Activated CD8-positive, alpha-beta memory T cell treated with anti-CD3 and anti-CD28 coated beads for 1 hour (primary cell): ENCODE results near the gene RHOT1.
A peak's percentile ranks its signal among the peaks of the same experiment; 100 is the strongest.
"Not testable (repeated sequence)": the region's sequence is repeated elsewhere in the genome, so short reads cannot be mapped to it uniquely, and the experiment has no call there.

Experiments used
- DNase-seq, 2 donors: peaks; one replicate each; pipeline ENCODE4 v3.0.0-alpha.2; 2020; ENCODE audit warnings: low read depth in 1 of 2; ENCODE audit errors: extremely low read depth in 1 of 2

The RHOT1 gene

GRCh38 chr17:32123782-32124181 lies 18.5 kb upstream of the RHOT1 start:
- DNase-seq = no peak

GRCh38 chr17:32124985-32125847 lies 17.1 kb upstream of the RHOT1 start:
- DNase-seq = no peak

- no peak for DNase-seq
Measured at GRCh38 chr17:32125848-32126153, 16.5 kb upstream of the RHOT1 start.

DNA sequence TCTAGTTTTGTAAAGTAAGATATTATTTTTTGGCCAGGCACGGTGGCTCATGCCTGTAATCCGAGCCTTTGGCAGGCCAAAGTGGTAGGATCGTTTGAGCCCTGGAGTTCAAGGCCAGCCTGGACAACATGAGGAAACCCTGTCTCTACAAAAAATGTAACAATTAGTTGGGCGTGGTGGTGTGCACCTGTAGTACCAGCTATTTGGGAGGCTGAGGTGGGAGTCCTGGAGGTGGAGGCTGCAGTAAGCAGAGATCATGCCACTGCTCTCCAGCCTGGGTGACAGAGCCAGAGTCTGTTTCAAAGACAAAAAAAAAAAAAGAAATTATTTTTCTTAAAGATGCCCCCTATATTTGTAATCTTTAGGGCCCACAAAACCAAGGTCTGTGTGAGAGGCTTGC lies 16.0 kb upstream of the RHOT1 start:
- DNase-seq = no peak

DNA sequence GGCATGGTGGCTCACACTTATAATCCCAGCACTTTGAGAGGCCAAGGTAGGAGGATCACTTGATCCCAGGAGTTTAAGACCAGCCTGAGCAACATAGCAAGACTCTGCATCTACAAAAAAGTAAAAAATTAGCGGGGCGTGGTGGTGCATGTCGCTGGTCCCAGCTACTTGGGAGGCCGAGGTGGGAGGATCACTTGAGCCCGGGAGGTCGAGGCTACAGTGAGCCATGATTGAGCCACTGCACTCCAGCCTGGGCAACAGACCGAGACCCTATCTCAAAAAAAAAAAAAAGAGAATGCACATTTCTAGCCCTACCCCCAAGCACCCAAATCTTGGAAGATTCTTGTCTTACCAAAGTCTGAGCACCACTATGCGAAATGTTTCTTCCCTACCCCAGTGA lies 15.6 kb upstream of the RHOT1 start:
- no peak for DNase-seq

GRCh38 chr17:32127158-32127897 lies 15.0 kb upstream of the RHOT1 start:
- peak; percentile 46 to 77 for DNase-seq

- DNase-seq = not testable (repeated sequence)
Measured at GRCh38 chr17:32128470-32128869, 13.8 kb upstream of the RHOT1 start.

DNA sequence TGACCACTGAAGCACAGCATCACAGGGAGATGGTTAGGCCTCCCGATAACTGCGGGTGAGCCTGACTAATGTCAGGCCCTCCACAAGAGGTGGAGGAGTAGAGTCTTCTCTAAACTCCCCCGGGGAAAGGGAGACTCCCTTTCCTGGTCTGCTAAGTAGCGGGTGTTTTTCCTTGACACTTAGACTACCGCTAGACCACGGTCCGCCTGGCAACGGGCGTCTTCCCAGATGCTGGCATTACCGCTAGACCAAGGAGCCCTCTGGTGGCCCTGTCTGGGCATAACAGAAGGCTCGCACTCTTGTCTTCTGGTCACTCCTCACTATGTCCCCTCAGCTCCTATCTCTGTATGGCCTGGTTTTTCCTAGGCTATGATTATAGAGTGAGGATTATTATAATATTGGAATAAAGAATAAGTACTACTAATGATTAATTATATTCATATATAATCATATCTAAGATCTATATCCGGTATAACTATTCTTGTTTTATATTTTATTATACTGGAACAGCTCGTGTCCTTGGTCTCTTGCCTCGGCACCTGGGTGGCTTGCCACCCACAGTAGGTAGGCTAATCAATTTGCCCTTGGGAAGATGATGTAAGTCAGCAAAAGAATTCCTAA lies 6.7 kb upstream of the RHOT1 start:
- DNase-seq = not testable (repeated sequence)

- no peak for DNase-seq
Measured at GRCh38 chr17:32136856-32137255, 5.4 kb upstream of the RHOT1 start.

DNA sequence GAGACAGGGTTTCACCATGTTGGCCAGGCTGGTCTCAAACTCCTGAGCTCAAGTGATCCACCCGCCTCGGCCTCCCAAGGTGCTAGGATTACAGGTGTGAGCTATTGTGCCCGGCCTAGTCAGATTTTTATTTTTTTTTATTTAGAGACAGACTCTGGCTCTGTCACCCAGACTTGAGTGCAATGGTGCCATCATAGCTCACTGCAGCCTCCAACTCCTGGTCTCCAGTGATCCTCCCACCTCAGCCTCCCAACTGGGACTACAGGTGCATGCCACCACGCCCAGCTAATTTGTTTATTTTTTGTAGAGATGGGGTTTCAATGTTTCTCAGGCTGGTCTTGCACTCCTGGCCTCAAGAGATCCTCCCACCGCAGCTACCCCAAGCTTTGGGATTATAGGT lies 2.8 kb upstream of the RHOT1 start:
- DNase-seq = not testable (repeated sequence)

- no peak for DNase-seq
Measured at GRCh38 chr17:32141258-32141657, 1.0 kb upstream of the RHOT1 start.

DNA sequence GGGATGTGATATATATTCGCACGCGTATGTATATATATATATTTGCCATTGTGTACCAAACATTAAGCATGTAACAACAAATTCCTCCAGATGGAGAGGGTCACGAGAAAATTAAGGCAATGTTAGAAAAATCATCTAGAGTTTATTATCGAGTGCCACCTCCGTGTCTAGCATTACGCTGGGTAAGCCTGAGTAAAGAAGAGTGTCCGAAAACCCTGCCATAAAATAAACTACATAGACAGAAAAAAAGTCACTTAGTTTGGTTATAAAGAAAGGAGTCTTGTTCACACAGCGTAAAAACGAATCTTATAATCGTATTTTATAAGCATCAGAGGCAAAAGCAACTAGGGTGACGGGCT lies 644 bp upstream of the RHOT1 start:
- DNase-seq = no peak

DNA sequence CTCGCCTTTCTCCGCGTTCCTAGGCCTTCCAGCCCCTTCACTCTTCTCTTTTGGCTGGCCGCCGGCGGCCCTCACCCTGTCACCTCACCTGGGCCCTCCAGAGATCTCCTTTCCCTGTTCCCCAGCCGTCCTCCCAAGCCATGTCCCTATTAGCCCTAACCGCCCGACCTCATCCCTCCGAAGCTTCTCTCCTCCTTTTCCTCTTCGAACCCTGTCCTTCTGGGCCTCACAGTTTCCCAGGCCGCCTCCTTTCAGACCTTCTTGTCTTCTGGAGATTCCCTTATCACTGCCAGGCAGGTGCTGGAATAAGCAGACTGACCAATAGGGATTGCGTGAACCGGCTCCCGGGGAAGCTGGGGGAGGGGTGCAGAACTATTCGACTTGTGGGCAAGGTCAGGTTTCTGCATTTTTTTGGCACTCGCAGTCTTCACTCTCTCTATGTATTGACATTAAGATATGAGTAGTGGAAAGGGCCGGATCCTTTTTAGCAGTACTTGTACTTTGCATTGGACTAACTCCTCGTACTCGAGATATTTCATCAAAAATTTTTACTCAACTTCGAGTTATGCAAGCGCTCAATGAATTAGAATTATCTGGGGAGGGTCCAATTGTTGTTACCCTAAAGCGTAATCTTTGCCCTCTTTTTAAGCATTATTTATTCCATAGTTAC lies 690 bp downstream of the RHOT1 start:
- DNase-seq = no peak

GRCh38 chr17:32143527-32143870 lies 1.2 kb downstream of the RHOT1 start:
- DNase-seq = no peak

DNA sequence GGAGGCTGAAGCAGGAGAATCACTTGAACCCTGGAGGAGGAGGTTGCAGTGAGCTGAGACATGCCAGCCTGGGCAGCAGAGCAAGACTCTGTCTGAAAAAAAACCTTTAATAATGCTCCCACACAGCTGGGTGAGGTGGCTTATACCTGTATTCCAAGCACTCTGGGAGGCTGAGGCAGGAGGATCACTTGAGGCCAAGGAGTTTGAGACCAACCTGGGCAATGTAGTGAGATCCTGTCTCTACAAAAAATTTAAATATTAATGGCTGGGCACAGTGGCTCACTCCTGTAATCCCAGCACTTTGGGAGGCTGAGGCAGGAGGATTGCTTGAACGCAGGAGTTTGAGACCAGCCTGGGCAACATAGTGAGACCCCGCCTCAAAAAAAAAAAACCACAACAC lies 2.1 kb downstream of the RHOT1 start:
- not testable (repeated sequence) for DNase-seq

DNA sequence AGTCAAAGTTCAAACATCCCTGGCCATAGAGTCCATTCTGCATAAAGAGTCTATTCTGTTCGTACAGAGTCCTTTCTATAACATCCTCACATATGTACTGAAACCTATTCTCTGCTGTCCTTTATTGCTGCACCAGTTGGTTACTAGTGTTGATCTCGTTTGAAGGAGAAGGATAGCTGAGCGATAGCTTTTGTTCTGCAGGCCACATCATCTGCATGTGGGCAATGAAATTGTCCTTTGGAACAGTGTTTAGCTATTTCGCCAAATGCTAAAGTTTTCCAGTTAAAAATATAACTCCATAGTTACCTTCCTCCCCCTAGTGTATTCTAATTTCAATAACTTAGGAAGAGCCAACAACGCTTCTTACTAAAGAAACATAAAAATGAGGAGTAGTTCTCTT lies 6.0 kb downstream of the RHOT1 start:
- DNase-seq = no peak

DNA sequence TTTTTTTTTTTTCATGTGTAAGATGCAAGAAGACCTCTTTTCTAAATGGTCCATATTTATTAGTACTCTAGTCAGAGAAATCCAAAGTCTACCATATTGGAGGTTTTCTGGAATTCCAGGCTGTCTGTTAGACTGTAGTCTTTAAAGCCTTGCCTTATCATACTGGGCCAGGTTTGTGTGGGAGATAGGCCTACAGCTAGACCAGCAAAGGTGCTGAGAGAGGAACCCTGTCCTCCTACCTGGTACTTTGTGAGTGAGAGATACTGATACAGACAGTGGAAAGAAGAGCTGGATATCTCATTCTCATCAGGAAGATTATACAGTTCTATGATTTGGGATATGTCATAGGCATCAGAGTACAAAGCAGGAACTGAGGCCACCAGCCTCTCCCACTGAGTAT lies 8.1 kb downstream of the RHOT1 start:
- no peak for DNase-seq

DNA sequence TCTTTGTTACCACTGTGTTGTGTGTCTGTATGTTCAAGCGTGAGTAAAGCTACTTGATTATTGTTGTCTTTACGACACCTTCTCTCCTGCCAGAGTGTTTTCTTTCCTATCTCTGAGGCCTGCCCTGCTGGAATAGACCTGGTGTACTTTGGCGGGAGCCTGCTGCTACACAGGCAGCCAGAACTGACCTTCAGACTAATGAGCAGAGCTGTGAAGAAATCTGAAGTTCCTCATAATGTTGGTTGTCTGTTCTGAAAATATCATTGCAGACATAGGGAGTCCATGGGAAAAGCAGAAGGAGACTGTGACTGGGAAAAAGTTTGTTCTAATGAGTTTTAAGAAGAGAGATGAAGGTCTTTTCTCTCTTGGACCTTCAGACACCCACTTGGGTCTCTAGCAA lies 9.8 kb downstream of the RHOT1 start:
- no peak for DNase-seq

DNA sequence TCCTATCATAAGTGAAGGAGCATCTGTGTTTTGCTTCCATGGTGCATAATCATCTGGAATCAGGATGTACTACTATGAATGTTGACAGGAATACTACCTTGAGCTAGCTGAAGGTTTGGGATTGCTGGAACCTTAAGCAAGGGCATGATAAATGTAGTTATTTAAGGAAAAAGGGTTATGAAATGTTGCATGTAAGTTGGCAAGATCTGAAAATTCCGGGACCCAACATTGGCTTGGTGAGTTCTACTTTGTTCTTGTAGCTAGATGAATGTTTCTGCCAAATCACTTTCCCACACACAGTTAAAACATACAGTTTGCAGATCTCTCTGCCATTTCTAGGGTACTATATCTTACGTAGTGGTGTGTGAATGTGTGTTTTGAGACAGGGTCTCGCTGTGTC lies 13.6 kb downstream of the RHOT1 start:
- no peak for DNase-seq

DNA sequence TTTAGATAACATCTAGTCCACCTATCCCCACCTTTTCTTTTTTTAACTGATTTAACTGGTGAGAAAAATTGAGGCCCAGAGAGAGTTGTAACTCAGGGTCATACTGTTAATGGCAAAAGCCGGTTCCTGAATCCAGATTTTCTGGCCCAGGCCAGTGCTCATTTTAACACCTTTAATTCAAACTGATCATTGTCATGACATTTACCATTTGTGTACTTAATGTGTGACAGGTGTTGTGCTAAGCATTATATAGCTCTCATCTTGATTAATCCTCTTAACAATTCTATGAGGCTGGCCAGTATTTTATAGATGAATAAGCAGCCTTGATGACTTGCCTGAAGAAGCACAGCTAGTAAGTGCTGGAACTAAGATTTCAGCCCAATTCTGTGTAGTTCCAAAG lies 14.4 kb downstream of the RHOT1 start:
- no peak for DNase-seq

GRCh38 chr17:32157225-32157624 lies 14.9 kb downstream of the RHOT1 start:
- DNase-seq = no peak
